NCI-H2107 treated with DMSO at 0.1 percent for 48 hours (cell line): Measurements from ENCODE around the gene KCNC2.
"Not testable (repeated sequence)": the region's sequence is repeated elsewhere in the genome, so short reads cannot be mapped to it uniquely, and the experiment has no call there.

Experiments used
- DNase-seq: peaks from one replicate; lab custom pipeline; 2025; ENCODE audit not compliant: unreplicated experiment; lab: John Stamatoyannopoulos, UW

The KCNC2 gene

GRCh38 chr12:75209812-75210138 is at the start of gene KCNC2:
Gene KCNC2, minus strand, starts transcription at chr12:75209839.
- no peak for DNase-seq

GRCh38 chr12:75259143-75259542 is 49.5 kb upstream of the KCNC2 start:
- DNase-seq, result no peak

GRCh38 chr12:75257510-75257909 is 47.9 kb upstream of the KCNC2 start:
- DNase-seq, result no peak

- DNase-seq, result no peak
These were observed 35.5 kb upstream of the KCNC2 start for GRCh38 chr12:75245108-75245507.

GRCh38 chr12:75239987-75240386 is 30.3 kb upstream of the KCNC2 start:
- no peak for DNase-seq

GRCh38 chr12:75236206-75236605 is 26.6 kb upstream of the KCNC2 start:
- no peak for DNase-seq

GRCh38 chr12:75227132-75227531 is 17.5 kb upstream of the KCNC2 start:
- DNase-seq, result no peak

- DNase-seq, result no peak
These were observed 2.4 kb upstream of the KCNC2 start for GRCh38 chr12:75212072-75212471.

- no peak for DNase-seq
These were observed 505 bp downstream of the KCNC2 start for GRCh38 chr12:75208856-75209811.

- DNase-seq, result no peak
These were observed 2.1 kb downstream of the KCNC2 start for GRCh38 chr12:75207338-75208083.

GRCh38 chr12:75205558-75205957 is 4.1 kb downstream of the KCNC2 start:
- peak; percentile 8 for DNase-seq

- no peak for DNase-seq
These were observed 12.8 kb downstream of the KCNC2 start for GRCh38 chr12:75196865-75197264.

GRCh38 chr12:75196408-75196807 is 13.2 kb downstream of the KCNC2 start:
- DNase-seq, result no peak

GRCh38 chr12:75194250-75194649 is 15.4 kb downstream of the KCNC2 start:
- DNase-seq, result no peak

GRCh38 chr12:75192196-75192595 is 17.4 kb downstream of the KCNC2 start:
- no peak for DNase-seq

GRCh38 chr12:75190846-75191245 is 18.8 kb downstream of the KCNC2 start:
- no peak for DNase-seq

- not testable (repeated sequence) for DNase-seq
These were observed 23.8 kb downstream of the KCNC2 start for GRCh38 chr12:75185881-75186280.

GRCh38 chr12:75184516-75184915 is 25.1 kb downstream of the KCNC2 start:
- peak; percentile 38 for DNase-seq

- DNase-seq, result no peak
These were observed 25.7 kb downstream of the KCNC2 start for GRCh38 chr12:75183967-75184366.

- no peak for DNase-seq
These were observed 31.6 kb downstream of the KCNC2 start for GRCh38 chr12:75177997-75178396.

GRCh38 chr12:75172611-75173010 is 37.0 kb downstream of the KCNC2 start:
- no peak for DNase-seq

GRCh38 chr12:75170640-75171185 is 38.9 kb downstream of the KCNC2 start:
- no peak for DNase-seq
